Panc1 (cell line): ENCODE data around the gene JAML. TPM values are rescaled to one million over a fixed set of nuclear protein-coding genes. Genes with fewer than 3 reads are reported as not detected.

Source experiments
- ATAC-seq: fragments of 200-7000 bp; cut with Tn5 transposase; 2 replicates; pipeline ENCODE4 v1.9.1; 2020; ENCODE audit warnings: mild to moderate bottlenecking, moderate library complexity
- BruUV-seq: library from RNA; stranded (reverse); fragments of 400-500 nt; replicated peaks from 2 replicates; lab custom pipeline; 2021; lab: Mats Ljungman, UMichigan
- CTCF ChIA-PET: fragments of 300-600 bp; sonication (Branson Sonifier 250); formaldehyde crosslinking; loops from one replicate; lab custom pipeline; 2022; ENCODE audit warnings: antibody characterized with exemption; lab: Charles Lee
- POLR2A ChIA-PET: fragments of 300-600 bp; sonication (Branson Sonifier 250); formaldehyde crosslinking; loops from one replicate; lab custom pipeline; 2022; ENCODE audit warnings: antibody characterized with exemption; lab: Charles Lee
- DNase-seq: peaks from one replicate; pipeline ENCODE4 v3.0.0-alpha.2; 2010; ENCODE audit warnings: low read depth, low spot score
- H3K27ac ChIP-seq: 2 replicates; pipeline ENCODE4 v1.5.1; 2011; ENCODE audit warnings: mild to moderate bottlenecking, low read length, inconsistent platforms
- H3K27me3 ChIP-seq: fragments of 200-500 bp; sonication (Bioruptor generic); 2 replicates; pipeline ENCODE4 v1.6.0; 2014; ENCODE audit warnings: low read length, inconsistent platforms; ENCODE audit not compliant: control insufficient read depth, insufficient read depth
- H3K36me3 ChIP-seq: fragments of 200-500 bp; sonication (Bioruptor generic); 2 replicates; pipeline ENCODE4 v1.5.1; 2014; ENCODE audit warnings: inconsistent platforms, mild to moderate bottlenecking, low read length, moderate library complexity; ENCODE audit not compliant: control insufficient read depth, insufficient read depth
- H3K4me1 ChIP-seq: 2 replicates; pipeline ENCODE4 v1.5.1; 2011; ENCODE audit warnings: inconsistent platforms, mild to moderate bottlenecking, low read length, moderate library complexity; ENCODE audit not compliant: control insufficient read depth, insufficient read depth
- H3K4me3 ChIP-seq, 2 experiments: 2 replicates each; pipeline ENCODE4 v1.5.1; 2011 to 2012; ENCODE audit warnings: low read depth in 2 of 2, low read length in 2 of 2, mild to moderate bottlenecking in 2 of 2, inconsistent platforms in 1 of 2, moderate library complexity in 1 of 2
- H3K9me3 ChIP-seq: fragments of 200-500 bp; sonication (Bioruptor generic); 2 replicates; pipeline ENCODE4 v1.5.1; 2014; ENCODE audit warnings: low read depth, mild to moderate bottlenecking, inconsistent platforms, low read length, moderate library complexity; ENCODE audit not compliant: control insufficient read depth, insufficient read depth
- POLR2AphosphoS5 ChIP-seq: IDR thresholded peaks from 2 replicates; pipeline ENCODE4 v1.6.1; 2012; ENCODE audit warnings: mild to moderate bottlenecking, low read depth, low read length, moderate library complexity
- REST ChIP-seq, 2 experiments: IDR thresholded peaks; 2 replicates each; pipeline ENCODE4 v1.6.1; 2011 to 2012; ENCODE audit warnings: low read depth in 2 of 2, control low read depth in 1 of 2, low read length in 1 of 2, mild to moderate bottlenecking in 1 of 2, moderate library complexity in 1 of 2; ENCODE audit not compliant: insufficient read depth in 1 of 2
- SIN3A ChIP-seq: IDR thresholded peaks from 2 replicates; pipeline ENCODE4 v1.6.1; 2012; ENCODE audit warnings: low read depth, mild to moderate bottlenecking, low read length, moderate library complexity, borderline replicate concordance; ENCODE audit not compliant: insufficient read depth
- TCF7L2 ChIP-seq: IDR thresholded peaks from 2 replicates; pipeline ENCODE4 v1.6.1; 2011; ENCODE audit warnings: mild to moderate bottlenecking, low read depth, low read length, inconsistent platforms
- in situ Hi-C: cut with HindIII; loops from 2 replicates; pipeline ENCODE4 v1.10.0; 2016; ENCODE audit warnings: low sequenced_read_pairs, low pct_unique_long_range_greater_than_20kb
- intact Hi-C: fragments of 100-400 bp; cut with micrococcal nuclease; formaldehyde crosslinking; loops from one replicate; pipeline ENCODE4 v1.10.0; 2022; ENCODE audit not compliant: unreplicated experiment
- total RNA-seq: library from RNA; stranded (reverse); gene quantifications from one replicate; pipeline ENCODE4 v1.2.1, GENCODE V29; 2021; ENCODE audit not compliant: unreplicated experiment
- TF ChIP-seq, protein P1 (sequence below): fragments of 450-650 bp; IDR thresholded peaks from 2 replicates; pipeline ENCODE4 v1.5.1; 2017; ENCODE audit warnings: mild to moderate bottlenecking

The JAML gene
- total RNA-seq, 1 experiment from 2014 or later, result 0.39 TPM

DNA sequence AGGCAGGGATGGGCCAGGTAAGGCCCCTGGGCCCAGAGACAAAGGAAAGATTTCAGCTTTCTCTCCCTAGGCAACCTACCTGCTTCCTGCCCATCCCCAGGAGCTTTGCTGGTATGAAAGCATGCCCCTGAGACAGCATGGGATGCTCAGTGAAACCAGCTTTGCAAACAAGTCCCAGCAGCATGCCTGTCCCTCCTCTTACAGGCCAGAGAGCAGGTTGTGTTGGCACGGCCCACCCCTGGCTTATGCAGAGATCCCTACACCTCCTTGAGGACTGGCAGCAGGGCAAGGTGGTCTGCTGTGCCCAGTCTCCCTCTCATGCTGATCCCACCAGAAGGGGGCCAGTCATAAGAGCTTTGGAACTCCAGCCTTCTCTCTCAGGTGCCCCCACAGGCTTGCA, 75.3 kb downstream of the JAML start:
- Histone ChIP-seq H3K27me3 (peaks cover 26% of the 10 kb centered on the region), H3K4me1 (no peaks in the 10 kb centered on the region; the same call in 1 of the 2 replicates), H3K4me3 (no peak overlapping the region), H3K27ac (no peak overlapping the region), H3K9me3 (no peaks in the 10 kb centered on the region), H3K36me3 (no peaks in the 10 kb centered on the region)
- no peak for TF ChIP-seq TCF7L2
- TF ChIP-seq, protein P1, sequence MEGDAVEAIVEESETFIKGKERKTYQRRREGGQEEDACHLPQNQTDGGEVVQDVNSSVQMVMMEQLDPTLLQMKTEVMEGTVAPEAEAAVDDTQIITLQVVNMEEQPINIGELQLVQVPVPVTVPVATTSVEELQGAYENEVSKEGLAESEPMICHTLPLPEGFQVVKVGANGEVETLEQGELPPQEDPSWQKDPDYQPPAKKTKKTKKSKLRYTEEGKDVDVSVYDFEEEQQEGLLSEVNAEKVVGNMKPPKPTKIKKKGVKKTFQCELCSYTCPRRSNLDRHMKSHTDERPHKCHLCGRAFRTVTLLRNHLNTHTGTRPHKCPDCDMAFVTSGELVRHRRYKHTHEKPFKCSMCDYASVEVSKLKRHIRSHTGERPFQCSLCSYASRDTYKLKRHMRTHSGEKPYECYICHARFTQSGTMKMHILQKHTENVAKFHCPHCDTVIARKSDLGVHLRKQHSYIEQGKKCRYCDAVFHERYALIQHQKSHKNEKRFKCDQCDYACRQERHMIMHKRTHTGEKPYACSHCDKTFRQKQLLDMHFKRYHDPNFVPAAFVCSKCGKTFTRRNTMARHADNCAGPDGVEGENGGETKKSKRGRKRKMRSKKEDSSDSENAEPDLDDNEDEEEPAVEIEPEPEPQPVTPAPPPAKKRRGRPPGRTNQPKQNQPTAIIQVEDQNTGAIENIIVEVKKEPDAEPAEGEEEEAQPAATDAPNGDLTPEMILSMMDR, result no peak
- no peak for TF ChIP-seq SIN3A
- TF ChIP-seq POLR2AphosphoS5, result no peak
- no peak for TF ChIP-seq REST (IDR thresholded peaks at IDR 0.05; ENCODE audit: insufficient read depth in 1 of 2, low read depth in 2 of 2, low read length in 1 of 2)
- POLR2A ChIA-PET, result no interaction called here
- no peak for DNase-seq
- BruUV-seq, result no TSS peak
- CTCF ChIA-PET, result interaction anchor here (0.5 to 1.1 kb wide), 2 partner anchors 22 to 225 kb away, joined by 3 to 4 read pairs; no protein-coding TSS in a partner anchor
- intact Hi-C loops, result loop anchor here (2.0 kb wide), 1 partner anchor 21 kb away; no protein-coding TSS in a partner anchor
- ATAC-seq, result no peak
- in situ Hi-C loops, result no loop called here

- CTCF ChIA-PET, result interaction anchor here (0.5 to 1.0 kb wide), 2 partner anchors 32 to 226 kb away, joined by 3 read pairs; no protein-coding TSS in a partner anchor
These were observed 76.0 kb downstream of the JAML start for GRCh38 chr11:118148856-118149255.

More at GRCh38 chr11:118148856-118149255, 76.0 kb downstream of the JAML start:
- H3K36me3 ChIP-seq, result no peaks in the 10 kb centered on the region
- no peak overlapping the region for H3K4me3 ChIP-seq
- BruUV-seq, result no TSS peak
- peaks cover 22% of the 10 kb centered on the region for H3K27me3 ChIP-seq
- no peaks in the 10 kb centered on the region; the same call in 1 of the 2 replicates for H3K4me1 ChIP-seq
- H3K27ac ChIP-seq, result no peak overlapping the region
- TF ChIP-seq TCF7L2, result no peak
- TF ChIP-seq SIN3A, result no peak
- no peak for TF ChIP-seq POLR2AphosphoS5
- no peak for TF ChIP-seq REST (IDR thresholded peaks at IDR 0.05; ENCODE audit: insufficient read depth in 1 of 2, low read depth in 2 of 2, low read length in 1 of 2)
- TF ChIP-seq, protein P1, result no peak
- in situ Hi-C loops (no loop called here), intact Hi-C loops (loop anchor here (2.0 kb wide), 1 partner anchor 22 kb away; no protein-coding TSS in a partner anchor)
- POLR2A ChIA-PET, result no interaction called here
- no peak for ATAC-seq
- DNase-seq, result no peak
- no peaks in the 10 kb centered on the region for H3K9me3 ChIP-seq
